ENCODE results near the gene CEP112.

- no peak for TF ChIP-seq ZNF551 (CRISPR knock-in tag; IDR thresholded peaks at IDR 0.05)
- no peak for TF ChIP-seq REST (IDR thresholded peaks at IDR 0.05; ENCODE audit: borderline replicate concordance)
- no peak for TF ChIP-seq REST (CRISPR knock-in tag; IDR thresholded peaks at IDR 0.05; ENCODE audit: low read depth)
- no peak for TF ChIP-seq SLC30A9 (CRISPR knock-in tag; IDR thresholded peaks at IDR 0.05)
- TF ChIP-seq ZBTB49 (CRISPR knock-in tag; IDR thresholded peaks at IDR 0.05; ENCODE audit: borderline replicate concordance), result no peak
- TF ChIP-seq CEBPB (tag; IDR thresholded peaks at IDR 0.05), result no peak
- no peak for TF ChIP-seq HNRNPUL1 (IDR thresholded peaks at IDR 0.05; ENCODE audit: low read length)
- TF ChIP-seq ATF2 (CRISPR knock-in tag; IDR thresholded peaks at IDR 0.05), result no peak
- TF ChIP-seq SETDB1 (IDR thresholded peaks at IDR 0.05; ENCODE audit: low read length), result no peak
- TF ChIP-seq HDAC1 (IDR thresholded peaks at IDR 0.05), result no peak
- TF ChIP-seq RAD21 (CRISPR knock-in tag; conservative IDR thresholded peaks at IDR 0.05 in 1 of 2, IDR thresholded peaks at IDR 0.05 in 1 of 2), result no peak
- TF ChIP-seq ATF4 (CRISPR knock-in tag; IDR thresholded peaks at IDR 0.05), result no peak
- no peak for TF ChIP-seq KLF10 (CRISPR knock-in tag; IDR thresholded peaks at IDR 0.05)
- no peak for TF ChIP-seq TARDBP (IDR thresholded peaks at IDR 0.05)
- no peak for TF ChIP-seq POLR2A (conservative IDR thresholded peaks at IDR 0.05)
Observed at GRCh38 chr17:65762973-65763372, 429.0 kb downstream of the CEP112 start.
